Bone marrow (tissue), 2 donors: Measurements from ENCODE around the gene SULT1B1.
"Not testable (repeated sequence)": the region's sequence is repeated elsewhere in the genome, so short reads cannot be mapped to it uniquely, and the experiment has no call there.

ENCODE experiments used
- DNase-seq, 2 donors: peaks; one replicate each; lab custom pipeline; 2025; lab: John Stamatoyannopoulos, UW

SULT1B1 gene

GRCh38 chr4:69760455-69760854 is at the start of gene SULT1B1:
SULT1B1 (minus strand) TSS chr4:69760620; CDS start chr4:69755217, 5,403 bp downstream.
- peak in 1 of 2 donors; percentile 58 for DNase-seq

DNA sequence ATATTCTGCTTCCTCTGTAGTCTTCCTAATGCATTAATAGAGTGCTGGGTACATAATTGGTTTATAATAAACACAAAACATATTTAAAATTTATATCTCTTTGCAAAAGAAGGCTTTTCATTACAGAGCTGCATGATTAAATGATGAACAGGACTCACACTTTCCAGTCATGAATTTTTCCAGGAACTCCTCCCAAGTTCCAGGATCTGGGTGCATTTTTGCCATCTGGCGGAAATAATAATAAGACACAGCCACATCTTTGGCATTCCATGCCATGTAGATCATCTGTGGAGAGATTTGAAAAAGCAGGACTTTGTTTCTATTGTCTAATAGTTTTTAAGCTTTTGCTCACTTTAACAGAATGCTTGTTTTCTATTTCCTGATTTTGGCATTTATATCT is 40.2 kb upstream of the SULT1B1 start:
- DNase-seq, result no peak

- no peak for DNase-seq
These were observed 38.9 kb upstream of the SULT1B1 start for GRCh38 chr4:69799337-69799736.

DNA sequence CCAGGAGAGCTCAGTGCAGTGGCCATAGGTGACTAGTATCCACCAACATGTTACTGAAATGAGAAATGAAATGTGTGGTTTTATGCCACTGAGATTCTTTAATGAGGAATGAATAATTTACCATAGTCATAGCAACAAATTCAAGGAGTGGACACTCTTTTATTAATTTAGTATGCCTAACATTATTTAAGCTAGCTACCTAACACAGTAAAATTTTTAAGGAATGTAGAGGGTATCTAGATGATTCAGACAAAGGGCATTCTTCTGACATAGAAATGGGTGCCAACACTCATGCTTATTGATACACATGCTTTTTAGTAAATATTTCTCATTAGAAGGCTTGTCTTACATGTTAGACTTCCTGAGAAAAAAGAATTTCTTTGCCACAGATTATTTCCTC is 33.3 kb upstream of the SULT1B1 start:
- DNase-seq, result no peak

GRCh38 chr4:69787879-69788278 is 27.5 kb upstream of the SULT1B1 start:
- DNase-seq, result no peak

DNA sequence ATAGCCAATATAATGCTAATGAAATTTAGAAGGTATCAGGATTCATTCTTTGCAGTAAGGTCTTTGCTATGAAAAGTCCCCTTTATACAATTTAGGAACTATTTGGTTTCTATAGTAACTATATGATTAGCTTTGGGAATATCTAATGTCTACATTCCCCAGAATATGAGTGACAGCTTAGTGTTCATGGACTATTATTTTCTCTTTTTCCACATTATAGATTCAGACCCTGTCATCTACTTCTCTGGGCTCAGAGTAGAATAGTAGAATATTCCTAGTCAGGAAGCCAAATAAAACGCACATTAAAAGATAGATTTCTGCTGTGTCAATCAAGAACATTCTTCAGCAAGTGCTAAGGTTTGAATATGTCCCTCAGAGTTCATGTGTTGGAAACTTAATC is 26.1 kb upstream of the SULT1B1 start:
- no peak for DNase-seq

- DNase-seq, result no peak
These were observed 24.9 kb upstream of the SULT1B1 start for GRCh38 chr4:69785211-69785831.

DNA sequence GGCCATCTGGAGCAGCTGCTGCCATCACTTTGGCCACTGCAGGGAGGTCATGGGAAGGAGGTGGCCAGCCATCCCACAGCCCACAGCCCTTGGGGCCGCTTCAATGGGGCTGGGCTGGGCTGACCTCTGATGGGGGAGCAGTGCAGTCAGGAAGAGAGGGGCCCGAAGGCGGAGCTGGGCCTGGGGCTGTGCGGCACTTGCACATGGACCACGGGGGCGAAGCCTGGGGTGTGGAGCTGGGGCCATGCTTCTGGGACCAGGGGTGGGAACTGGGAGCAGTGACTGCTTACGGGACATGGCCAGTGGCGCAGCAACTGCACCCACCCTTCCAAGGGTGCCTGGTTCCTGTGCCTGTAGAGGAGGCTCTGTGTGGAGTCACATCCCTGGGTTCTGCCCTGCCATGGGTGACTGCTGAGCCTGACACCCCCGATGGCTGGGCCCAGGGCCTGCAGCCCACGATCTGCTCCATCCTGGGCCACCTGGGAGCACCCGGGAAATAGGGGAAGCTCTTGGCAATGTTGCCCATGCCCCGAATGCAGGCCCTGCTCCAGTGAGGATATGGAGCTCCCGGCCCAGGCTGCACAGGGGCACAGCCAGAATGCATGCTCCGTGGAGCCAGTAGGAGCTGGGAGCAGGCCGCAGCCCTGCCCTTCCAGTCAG is 22.4 kb upstream of the SULT1B1 start:
- DNase-seq, result no peak

DNA sequence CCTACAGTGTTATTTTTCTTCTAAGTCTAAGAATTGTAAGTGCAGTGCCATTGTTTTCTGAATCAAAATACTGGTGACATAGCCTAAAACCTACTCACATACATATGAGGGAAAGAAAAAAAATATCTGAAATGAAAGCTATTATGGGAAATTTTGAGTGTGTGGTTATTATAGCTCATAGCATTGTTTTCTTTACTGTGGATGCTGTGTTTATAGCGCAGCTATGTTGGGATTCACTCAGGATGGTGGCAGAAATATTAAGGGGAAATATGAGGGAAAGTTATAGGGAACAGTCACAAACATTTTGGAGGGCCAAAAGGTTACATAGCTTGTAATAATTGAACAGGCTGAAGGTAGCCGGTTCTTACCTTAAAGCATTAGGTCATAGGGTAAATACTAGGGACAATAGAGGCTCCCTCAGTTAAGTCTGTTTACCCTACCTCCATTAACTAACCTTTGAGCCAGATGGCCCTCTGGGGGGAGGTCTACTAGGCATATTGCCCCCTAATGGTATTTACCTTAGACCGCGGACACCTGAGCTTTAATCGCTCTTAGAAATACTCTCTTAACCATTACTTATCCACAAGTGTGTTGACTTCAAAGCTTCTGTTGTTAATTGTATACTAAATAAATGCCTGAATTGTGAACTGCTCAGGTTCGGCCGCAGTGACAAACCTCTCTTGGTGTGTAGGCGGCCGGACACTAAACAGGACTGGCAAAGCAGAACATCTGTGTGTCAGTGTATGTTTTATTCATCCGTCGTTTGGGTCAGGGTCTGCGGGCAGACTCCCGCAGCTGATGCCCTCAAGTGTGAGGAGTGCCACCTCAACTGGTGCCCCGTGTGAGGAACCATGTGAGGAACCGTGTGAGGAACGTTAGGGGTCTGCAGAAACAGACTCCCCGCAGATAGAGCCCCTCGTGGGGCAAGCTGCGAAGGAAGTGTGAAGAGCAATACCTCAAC is 21.3 kb upstream of the SULT1B1 start:
- DNase-seq, result no peak

DNA sequence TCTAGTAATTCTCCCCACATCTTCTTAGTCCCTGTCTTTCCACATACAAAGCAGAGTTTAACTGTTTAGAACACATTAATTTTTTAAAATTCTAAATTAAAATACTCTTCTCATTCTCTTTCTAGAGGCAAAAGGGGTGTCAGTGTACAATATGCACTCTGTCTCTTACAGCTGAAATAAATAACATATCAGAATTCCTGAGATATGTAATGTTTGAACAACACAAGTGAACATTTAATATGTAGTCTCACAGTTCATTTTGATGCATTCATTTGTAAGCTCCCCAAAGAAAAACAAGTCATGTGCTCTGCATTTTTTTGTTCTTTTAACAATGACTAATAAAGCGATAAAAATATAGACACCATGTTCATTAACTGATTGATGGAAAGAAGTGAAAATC is 19.7 kb upstream of the SULT1B1 start:
- no peak for DNase-seq

GRCh38 chr4:69776696-69777095 is 16.3 kb upstream of the SULT1B1 start:
- DNase-seq, result no peak

DNA sequence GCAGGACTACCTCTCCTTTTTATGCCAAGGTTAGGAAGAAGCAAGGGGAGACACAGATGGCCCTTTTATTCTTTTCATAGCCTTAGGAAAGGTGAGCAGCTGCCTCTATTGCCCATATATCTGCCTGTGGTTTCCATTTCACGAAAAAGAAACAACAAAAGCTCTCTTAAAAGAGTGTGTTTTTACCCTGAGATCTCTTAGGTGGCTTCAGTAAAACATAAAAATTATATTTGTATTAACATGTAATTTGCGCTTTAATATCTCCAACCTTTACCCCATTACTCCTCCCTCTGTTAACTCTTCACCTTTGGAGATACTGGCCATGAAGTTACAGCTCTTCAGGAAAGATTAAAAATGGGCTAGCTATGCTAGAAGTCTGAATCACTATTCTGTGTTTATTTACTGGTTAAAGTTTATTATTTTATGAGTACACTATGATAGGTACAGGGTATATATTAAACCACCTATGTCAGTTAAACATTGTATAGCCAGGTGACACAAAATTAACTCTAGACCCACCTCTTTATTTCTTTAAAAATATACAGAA is 15.0 kb upstream of the SULT1B1 start:
- DNase-seq, result no peak

- no peak for DNase-seq
These were observed 13.1 kb upstream of the SULT1B1 start for GRCh38 chr4:69773484-69773883.

DNA sequence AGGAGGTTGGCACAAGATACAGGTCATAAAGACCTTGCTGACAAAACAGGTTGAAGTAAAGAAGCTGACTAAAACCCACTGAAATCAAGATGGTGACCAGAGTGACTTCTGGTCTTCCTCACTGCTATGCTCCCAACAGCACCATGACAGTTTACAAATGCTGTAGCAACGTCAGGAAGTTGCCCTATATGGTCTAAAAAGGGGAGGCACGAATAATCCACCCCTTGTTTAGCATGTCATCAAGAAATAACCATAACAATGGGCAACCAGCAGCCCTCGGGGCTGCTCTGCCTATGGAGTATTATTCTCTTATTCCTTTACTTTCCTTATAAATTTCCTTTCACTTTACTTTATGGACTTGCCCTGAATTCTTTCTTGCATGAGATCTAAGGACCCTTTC is 8.1 kb upstream of the SULT1B1 start:
- DNase-seq, result not testable (repeated sequence)

GRCh38 chr4:69765751-69766150 is 5.3 kb upstream of the SULT1B1 start:
- DNase-seq, result no peak

- DNase-seq, result no peak
These were observed 3.9 kb upstream of the SULT1B1 start for GRCh38 chr4:69764311-69764710.

GRCh38 chr4:69763233-69763632 is 2.8 kb upstream of the SULT1B1 start:
- no peak for DNase-seq

GRCh38 chr4:69759189-69759604 is 1.2 kb downstream of the SULT1B1 start:
- DNase-seq, result no peak

DNA sequence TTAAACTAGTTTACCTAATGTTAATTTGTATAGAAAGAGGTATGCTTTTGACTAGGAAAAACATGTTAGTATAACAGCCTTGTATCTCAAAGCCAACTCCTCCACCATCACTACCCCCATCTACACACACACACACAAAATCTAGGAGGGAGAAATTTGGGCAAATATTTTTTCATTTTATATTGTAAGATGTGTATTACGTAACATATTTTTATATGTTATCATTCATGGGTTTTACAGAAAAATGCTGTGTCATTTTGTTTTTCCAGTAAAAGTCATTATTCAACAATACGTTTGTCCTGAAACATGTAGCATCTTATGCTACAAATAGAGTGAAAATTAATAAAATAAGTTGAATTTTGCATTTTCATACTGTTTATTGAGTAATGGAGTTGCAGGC is 3.0 kb downstream of the SULT1B1 start:
- DNase-seq, result no peak

DNA sequence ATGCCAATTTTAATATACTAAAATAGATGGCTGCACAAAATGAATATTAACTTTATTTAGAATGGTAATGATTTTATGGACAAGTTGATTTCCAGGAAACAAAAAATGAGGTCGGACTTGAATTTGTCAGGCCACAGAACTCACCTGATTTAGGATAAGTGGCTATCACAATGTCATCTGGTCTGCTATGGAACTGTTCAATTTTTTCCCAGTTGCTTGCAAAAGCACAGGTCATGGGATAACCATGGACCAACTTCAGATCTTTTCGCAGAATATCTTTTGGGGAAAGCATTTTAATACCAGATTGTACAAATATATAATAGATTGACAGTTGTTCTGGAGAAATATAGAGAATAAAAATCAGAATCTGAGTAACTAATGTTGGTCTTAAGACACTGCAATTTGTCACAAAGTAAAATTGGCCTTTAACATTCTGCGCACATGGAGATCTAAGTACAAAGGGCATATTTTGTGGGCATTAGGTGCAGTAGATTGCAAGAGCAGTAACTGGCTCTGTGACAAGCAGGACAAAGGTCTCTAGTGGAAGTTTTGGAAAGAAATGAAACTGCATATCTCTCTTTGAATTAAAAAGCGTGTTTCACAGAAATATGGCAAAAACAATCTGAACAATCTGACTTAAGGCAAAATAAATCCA is 5.4 kb downstream of the SULT1B1 start:
- DNase-seq, result no peak

GRCh38 chr4:69753686-69754085 is 6.7 kb downstream of the SULT1B1 start:
- no peak for DNase-seq

- no peak for DNase-seq
These were observed 10.1 kb downstream of the SULT1B1 start for GRCh38 chr4:69750346-69750745.
